GM21825 (cell line): Measurements from ENCODE around the gene ZNF26.
"Not testable (repeated sequence)": the region's sequence is repeated elsewhere in the genome, so short reads cannot be mapped to it uniquely, and the experiment has no call there.

Experiments used
- ATAC-seq: cut with Tn5 transposase; IDR thresholded peaks from one replicate; pipeline ENCODE4 v1.9.1; 2021; ENCODE audit warnings: mild to moderate bottlenecking, moderate library complexity; ENCODE audit not compliant: unreplicated experiment

ZNF26 gene, protein sequence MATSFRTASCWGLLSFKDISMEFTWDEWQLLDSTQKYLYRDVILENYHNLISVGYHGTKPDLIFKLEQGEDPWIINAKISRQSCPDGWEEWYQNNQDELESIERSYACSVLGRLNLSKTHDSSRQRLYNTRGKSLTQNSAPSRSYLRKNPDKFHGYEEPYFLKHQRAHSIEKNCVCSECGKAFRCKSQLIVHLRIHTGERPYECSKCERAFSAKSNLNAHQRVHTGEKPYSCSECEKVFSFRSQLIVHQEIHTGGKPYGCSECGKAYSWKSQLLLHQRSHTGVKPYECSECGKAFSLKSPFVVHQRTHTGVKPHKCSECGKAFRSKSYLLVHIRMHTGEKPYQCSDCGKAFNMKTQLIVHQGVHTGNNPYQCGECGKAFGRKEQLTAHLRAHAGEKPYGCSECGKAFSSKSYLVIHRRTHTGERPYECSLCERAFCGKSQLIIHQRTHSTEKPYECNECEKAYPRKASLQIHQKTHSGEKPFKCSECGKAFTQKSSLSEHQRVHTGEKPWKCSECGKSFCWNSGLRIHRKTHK

DNA sequence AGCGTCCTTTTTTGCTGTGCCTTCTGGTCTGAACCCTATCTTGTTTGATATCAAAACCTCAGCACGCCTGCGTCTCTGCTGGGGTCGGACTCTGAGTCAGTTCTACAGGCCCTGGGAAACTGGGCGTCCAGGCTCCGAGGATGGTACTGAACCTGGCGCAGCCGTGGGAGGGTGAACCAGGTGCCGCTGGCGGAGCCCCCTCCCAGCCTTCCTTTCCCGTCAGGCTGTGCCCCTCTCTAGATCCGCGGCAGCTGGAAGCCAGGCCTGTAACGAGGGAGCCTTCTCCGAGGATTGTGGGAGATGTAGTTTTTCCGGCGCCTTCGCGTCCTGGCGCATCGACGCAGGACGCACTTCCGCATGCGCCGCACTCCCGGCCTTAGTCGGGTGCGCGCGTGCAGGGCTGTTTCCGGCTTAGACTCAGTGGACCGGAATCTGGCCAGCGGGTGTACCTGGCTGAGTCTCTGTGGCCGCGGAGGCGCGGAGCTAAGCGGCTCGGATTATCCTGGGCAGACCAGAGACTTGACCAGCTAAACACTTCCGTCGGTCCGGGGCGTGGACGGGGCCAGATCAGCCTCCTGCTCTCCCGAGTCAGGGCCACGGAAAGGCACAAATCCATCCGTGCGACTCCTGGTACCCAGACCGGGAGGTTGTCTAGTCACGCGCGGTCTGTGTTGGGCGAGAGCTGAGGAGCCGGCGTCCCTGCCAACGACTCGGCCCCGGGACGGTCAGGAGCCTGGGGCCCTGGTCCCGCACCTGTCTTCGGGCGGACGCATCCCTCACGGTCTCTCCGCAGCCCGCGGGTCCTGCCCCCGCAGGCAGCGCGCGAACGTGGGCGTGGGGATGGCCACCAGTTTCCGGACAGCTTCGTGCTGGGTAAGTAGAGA, at the start of gene ZNF26:
ZNF26 (plus strand) TSS at position 367 of the 884 bp plus-strand sequence; CDS start at position 841, 474 bp downstream.
- ATAC-seq, result peak; percentile 98

DNA sequence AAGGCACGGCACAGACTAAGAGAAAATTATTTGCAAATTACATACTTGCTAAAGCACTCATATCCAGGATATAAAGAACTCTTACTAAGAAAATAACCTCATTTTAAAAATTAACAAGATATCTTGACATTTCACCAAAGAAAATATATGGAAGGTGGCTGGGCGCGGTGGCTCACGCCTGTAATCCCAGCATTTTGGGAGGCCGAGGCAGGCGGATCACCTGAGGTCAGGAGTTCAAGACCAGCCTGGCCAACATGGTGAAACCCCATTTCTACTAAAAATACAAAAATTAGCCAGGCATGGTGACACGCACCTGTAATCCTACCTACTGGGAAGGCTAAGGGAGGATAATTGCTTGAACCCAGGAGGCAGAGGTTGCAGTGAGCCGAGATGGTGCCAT, 49.2 kb upstream of the ZNF26 start:
- ATAC-seq, result not testable (repeated sequence)

DNA sequence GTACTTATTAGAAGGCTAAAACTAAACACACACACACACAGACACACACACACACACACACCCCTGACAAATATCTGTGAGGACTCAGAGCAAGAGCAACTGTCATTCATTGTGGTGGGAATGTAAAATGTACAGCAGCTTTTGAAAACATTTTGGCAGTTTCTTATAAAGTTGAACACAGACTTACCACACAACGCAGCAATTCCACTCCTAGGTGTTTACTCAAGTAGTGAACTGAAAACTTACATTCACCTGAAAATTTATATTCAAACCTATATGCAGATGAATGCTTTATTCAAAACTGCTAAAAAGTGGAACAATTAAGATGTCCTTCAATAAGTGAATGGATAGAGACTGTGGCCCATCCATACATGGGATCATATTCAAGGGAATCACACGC, 48.7 kb upstream of the ZNF26 start:
- no peak for ATAC-seq

DNA sequence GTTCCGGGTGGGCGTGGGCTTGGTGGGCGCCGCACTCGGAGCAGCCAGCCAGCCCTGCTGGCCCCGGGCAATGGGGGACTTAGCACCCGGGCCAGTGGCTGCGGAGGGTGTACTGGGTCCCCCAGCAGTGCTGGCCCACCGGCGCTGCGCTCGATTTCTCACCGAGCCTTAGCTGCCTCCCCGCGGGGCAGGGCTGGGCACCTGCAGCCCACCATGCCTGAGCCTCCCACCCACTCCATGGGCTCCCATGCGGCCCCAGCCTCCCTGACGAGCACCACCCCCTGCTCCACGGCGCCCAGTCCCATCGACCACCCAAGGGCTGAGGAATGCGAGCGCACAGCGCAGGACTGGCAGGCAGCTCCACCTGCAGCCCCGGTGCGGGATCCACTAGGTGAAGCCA, 47.4 kb upstream of the ZNF26 start:
- not testable (repeated sequence) for ATAC-seq

DNA sequence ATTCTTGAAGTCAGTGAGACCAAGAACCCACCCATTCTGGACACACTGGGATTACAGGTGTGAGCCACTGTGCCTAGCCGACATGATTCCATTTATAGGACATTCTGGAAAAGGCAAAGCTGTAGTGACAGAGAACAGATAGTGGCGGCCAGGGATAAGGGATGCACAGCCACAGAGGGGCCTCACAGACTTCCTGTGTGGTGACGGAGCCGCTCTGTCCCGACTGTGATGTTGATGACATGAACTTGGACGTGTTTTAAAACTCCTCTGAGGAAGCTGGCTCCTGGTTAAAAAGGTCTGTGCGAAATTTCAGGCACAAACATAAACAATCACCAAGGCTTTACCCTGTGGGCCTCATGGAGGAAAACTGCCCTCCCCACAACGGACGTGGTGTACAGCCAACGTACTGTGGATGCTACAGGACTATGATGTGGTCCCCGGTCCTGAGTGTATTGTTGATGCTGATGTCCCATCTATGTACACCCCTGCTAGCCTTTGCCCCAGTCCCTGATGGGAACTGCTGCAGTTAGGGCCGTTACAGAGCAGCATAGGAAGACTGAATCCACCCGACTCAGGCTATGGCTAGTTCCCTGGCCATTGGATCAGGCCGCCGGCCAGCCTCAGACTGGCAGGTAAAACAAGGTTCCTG, 46.0 kb upstream of the ZNF26 start:
- ATAC-seq, result no peak

DNA sequence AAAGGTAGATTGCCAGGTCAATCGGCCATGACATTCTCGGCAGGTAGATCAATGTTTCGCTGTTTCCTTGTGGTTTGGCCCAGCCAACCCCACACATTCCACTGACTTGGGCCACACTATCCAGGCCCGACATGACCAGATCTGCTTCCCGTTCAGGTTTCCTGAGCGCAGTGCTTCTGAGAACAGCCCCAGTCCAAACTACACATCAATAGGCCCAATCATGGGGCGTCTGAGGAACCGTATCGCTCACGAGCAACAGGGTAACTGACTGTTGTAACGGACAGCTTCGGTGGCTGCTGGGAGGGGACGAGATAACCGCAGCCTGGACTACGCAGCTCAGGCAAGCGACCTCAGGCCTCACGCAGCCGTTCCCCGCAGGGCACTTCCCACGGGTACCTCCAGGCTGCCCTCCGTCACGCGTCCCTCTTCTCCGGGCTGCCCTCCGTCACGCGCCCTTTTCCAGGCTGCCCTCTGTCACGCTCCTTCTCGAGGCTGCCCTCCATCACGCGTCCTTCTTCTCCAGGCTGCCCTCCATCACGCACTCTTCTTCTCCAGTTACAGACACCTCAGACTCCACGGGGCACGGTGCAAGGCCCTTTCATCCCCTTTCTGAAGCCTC, 44.7 kb upstream of the ZNF26 start:
- no peak for ATAC-seq

DNA sequence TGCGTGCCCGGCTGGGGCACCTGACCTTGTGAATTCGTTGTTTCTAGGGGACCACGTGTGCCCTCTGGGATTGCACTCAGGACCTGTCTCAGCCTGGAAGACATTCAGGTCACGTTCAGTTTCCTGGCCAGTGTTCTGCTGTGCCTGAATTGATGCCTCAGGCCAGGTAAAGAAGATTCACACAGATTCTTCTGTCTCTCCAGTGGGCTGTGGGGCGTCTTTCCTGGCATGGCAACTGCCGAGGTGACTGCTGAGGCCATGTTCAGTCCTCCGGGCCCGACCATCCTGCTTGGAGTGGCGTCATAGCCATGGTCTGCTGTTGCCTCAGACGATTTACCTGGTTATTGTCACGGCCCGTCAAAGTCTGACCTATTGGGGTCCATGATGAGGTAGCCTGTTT, 43.6 kb upstream of the ZNF26 start:
- no peak for ATAC-seq

DNA sequence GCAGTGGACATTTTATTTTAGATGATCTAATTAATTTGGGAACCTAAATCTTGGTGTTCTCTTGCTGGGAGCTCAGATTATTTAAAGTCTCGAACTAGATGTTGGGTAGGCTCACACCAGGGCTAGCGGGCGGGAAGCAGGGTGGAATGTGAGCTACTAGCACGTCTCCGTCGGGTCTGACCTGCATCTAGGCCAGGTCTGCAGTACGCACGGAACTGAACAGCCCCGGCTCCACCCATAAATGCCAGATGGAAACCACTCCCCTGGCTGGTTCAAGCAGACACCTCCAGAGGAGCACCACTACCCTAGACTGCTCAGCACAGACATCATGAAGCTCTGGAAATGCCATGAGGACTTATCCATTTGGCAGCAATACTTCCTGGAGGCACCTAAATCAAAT, 40.4 kb upstream of the ZNF26 start:
- ATAC-seq, result no peak

DNA sequence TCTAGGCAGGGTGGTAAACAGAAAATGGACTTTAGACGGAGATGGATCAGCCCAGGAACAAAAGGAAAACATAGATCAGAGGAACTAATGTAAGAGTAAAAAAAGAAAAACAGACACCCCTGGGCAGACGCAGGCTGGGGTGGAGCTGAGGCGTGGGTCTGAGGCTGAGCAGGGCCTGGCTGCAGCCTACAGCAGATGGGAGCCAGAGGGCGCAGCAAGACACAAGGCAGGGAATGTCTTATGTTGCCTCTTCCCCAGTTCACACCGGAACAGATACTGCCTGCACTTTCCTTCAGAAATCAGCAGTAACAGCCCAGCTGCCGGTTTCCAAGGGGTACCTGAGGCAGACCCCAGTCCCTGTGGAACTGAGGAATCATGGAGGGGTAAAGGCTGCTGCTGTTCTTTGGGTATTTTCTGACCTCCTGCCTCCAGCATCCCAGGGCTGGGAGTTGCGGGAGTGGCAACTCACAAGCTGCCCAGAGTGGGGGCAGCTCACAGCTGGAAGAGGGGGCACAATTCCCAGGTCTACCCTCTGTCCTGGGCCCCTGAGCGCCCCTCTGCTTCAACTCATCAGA, 39.8 kb upstream of the ZNF26 start:
- no peak for ATAC-seq

DNA sequence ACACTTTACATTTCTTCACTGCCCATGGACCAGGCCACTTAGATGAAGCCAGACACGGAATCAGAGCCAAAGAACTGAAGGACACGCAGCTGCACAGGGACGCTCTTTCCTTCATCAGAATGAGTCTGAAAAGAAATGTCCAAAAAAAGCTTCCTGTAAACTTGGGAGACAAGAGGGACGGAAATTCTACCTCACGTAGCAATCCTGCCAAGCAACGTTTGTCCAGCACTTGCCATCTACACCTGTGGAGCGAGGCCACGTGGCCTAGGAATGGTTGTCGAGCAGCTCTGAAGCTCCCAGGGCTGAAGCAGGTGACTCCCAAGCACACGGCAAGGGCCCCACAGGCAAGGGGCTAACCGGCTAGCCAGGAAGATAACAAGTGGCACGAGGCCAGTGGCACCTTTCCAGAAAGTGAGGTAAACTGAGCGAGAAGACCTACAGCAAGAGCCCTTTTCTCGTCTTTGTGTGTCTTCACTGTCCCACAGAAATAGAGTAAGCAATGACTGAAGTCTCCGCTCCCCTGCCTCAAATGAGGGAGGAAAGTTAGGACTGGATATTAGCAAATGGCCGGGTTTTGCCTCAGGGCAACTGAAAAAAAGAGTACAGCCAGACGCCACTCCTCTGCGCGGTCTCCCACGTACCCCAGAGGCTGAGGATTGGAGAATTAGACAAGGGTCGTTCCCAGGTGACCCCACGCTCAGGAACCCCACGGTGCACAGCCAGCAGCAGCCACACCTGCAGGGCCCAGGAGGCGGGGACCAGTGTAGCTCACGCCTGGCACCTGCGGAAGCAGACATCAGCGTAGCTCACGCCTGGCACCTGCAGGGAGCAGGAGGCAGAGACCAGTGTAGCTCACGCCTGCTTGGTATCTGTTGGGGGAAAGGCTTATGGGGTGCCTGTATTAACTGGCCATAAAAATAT, 37.8 kb upstream of the ZNF26 start:
- ATAC-seq, result no peak

DNA sequence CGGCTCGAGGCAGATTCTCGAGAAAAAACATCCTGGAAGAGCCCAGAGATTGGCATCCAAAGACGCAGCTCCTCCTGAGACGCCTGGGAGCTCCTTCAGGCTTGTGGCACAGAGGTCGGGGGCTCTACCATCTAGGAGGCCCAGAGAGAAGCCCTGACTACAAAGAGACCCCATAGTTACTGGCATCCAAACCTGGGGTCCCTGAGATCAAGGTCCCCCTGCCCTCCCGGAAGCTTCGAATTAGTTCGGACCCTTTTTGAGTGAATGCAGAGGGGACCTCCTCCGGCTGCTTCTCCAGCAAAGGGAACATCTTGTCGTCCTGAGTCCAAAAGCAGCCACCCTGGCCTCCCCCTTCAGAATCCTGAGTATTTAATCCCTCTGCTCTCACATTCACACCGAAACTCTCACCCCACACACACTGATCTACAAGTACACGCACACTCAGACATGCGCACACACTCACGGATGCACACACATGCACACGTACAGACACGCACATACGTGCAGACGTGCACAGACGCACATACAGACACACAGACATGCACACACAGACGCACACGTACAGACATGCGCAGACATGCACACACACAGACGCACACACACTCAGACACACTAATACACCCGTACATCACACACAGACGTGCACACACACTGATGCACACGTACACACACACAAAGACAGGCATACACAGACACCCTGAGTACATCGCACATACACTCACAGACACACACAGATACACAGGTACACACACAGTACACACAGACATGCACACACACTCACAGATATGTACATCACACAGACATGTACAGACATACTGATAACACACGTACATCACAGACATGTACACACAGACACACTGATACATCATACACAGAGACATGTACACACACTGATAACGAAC, 36.0 kb upstream of the ZNF26 start:
- no peak for ATAC-seq

DNA sequence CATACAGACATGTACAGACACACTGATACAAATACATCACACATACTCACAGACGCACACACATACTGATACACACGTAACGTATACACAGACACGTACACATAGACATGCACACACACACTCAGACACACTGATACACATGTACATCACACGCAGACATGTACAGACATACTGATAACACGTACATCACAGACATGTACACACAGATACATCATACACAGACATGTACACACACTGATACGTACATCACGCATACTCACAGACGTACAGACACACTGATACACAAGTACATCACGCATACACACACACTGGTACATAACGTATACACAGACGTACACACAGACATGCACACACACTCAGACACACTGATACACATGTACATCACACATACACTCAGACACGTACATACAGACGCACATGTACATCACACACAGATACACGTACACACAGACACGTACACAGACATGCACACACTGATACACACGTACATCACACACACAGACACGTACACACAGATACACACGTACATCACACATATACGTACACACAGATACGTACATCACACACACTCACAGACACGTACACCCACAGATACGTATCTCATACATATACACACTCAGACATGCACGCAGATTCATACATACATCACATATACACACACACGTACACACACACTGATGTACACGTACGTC, 35.2 kb upstream of the ZNF26 start:
- ATAC-seq, result no peak

DNA sequence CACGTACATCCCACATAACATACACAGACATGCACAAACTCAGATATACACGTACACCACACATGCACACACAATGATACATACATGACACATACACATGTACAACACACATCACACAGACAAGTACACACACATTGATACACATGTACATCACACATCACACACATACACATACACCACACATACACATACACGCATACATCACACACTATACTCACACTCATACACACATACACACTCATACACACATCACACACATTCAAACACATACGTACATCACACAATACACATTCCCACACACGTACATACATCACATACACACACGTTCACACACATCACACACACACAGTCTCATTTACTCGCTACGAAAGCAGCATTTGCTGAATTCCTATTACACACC, 34.5 kb upstream of the ZNF26 start:
- ATAC-seq, result no peak

DNA sequence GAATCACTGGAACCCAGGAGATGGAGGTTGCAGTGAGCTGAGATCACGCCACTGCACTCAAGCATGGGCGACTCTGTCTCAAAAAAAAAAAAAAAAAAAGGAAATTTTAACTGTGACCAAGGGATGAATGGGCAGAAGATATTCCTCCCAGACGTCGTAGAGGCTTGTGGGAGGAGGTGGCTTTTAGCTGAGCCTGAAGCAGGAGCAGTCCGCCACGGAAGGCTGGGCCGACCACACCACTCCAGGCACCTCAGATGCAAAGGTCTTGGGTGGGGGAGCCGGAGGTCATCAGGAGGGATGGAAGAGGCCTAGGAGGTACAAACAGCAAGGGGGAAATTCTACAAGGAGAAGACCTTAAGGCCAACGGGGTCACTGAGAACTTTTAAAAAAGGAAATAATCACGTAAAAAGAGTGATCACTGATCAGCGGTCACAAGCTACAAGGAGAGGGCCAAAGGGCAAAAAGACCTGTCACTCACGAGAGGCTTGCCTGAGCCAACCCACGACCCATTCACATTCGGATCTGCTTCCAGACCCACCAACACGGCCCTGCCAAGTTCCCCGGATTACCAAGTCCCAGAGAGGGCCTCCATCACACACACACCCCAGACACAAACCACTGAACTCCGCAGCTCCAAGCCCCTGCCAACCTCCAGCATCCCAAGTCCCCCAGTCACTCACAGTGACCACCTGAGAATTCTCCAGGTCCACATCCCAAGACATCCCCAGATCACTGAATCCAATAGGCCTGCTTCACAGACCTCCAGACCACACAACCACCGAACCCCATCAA, 33.6 kb upstream of the ZNF26 start:
- no peak for ATAC-seq

DNA sequence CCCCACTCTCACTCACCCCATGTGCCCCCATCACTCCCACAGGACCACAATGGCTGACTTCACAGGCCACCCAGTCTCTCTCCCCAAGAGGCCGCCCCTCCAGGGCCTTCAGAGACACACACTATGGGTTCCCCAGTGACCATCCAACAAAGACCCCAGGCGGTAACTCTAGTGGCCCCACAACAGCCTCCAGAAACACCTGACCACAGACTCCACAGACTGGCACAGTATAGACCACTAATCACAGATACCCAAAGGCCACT, 33.1 kb upstream of the ZNF26 start:
- ATAC-seq, result no peak

DNA sequence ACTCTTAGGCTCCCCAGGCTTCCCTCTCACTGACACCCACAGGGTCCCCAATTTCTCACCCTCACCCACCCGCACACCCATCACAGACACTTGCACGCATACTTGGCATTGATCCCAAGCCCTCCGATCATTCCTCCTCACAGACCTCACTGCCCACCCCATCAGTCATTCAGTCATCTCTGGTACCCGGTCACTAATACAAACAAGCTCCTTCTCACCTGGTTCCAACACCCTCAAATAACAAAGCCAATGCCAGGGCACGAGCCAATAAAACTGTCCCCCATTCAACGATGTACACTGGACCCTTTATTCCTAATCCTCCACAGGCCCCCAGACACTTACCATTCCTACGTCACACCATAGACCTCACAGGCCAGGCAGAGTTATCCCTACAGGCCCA, 32.4 kb upstream of the ZNF26 start:
- ATAC-seq, result no peak

DNA sequence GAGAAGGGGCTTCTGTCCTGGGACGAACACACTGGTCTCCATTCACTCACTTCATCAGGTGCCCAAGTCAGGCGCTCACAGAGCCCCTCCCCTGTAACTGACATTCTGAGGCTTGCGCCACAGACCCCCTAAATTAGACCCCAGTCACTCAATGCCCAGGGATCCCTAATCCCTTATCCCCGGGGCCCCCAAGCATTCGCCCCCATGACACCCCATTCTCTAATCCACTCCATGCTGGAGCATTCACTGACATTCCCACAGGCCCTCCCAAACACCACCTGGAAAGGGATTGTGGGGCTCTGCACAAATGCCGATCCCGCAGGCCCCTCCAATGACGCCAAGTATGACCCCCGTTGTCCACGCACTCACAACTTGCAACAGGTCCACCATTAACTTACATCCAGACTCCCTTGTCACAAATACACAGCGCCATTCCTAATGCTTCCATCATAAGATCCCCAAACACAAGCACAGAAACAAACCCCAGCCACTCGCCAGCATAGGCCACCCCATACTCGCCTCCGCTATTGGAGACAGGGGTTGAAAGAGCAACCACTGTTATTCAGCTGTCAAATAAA, 31.6 kb upstream of the ZNF26 start:
- no peak for ATAC-seq
